Heart left ventricle (tissue), 13 donors: ENCODE results near the gene KCTD17.

ENCODE experiments used
- POLR2A ChIP-seq, 2 donors: fragments of 450-650 bp; IDR thresholded peaks; one replicate each; pipeline ENCODE4 v1.6.1; 2017; ENCODE audit warnings: antibody characterized with exemption in 2 of 2, mild to moderate bottlenecking in 2 of 2, moderate library complexity in 2 of 2
- TF ChIP-seq, protein P1 (sequence below), 12 donors: fragments of 200-600 bp; sonication (generic) in 4 of 12; IDR thresholded peaks; one replicate each; pipeline versions ENCODE4 v1.5.0 to v1.8.0; 2018 to 2022; ENCODE audit warnings: antibody characterized with exemption in 12 of 12, mild to moderate bottlenecking in 5 of 12
- donor health status: ischemic (EF 13 %, LVEDD 7.1; RV severe dilation, severe dysfunction).
- donor health status: DM: no; HTN: yes; CAD: no.
- donor health status: DM: no; HTN: no; CAD: no.
- donor health status: ischemic (EF 25% LVEDD 6.9; RV normal size, moderate dysfunction).
- donor health status: ischemic (EF 25% LVEDD 5.7; RV mildly dilated, moderate dysfunction).
- donor health status: ischemic (EF 35%, LVEDD 5.7; RV mildly dilated, moderate dysfunction).
- donor health status: nonischemic (EF 11% LVEDD 7.7; RV severe dilation, severe dysfunction).
- donor health status: DM: yes; HTN: yes; CAD: no.
- donor health status: PGD.
- donor health status: ischemic (EF 29% LVEDD 5.4; RV normal size, mild dysfunction).
- donor health status: nonischemic (EF 23%, LVEDD 6.1; RV moderate dilation, normal function).

DNA sequence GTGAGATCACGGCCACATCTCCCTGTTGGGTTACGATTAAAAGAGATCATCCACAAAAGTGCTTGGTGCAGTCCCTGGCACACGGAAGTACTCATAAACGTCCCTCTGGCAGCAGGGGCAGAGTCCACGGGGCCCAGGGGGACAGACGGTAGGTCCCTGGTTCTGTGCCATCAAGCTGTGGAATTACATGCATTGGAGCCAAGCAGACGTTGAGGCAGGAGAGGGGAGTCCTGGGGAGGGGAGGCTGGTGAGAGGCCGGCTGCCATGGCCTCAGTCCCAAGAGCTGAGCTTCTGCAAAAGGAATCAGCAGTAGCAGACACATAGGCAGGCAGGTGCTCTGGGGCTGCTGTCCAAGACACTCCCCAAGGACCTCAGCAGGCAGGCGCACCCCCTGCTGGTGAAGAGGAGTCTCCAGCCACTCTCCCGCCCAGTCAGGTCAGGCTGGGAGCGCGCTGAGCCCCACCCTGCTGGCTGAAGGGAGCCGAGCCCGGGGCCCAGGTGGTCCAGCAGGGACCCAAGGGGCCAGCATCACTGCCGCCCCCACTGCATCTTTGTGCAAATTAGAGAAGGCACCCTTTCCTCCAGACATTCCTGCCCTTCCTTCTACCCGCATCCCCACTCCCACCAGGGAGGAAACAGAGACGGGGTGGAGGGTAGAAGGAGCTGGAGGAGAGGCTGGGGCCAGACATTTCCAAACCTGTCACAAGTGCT lies 7.6 kb upstream of the KCTD17 start:
- TF ChIP-seq, protein P1, sequence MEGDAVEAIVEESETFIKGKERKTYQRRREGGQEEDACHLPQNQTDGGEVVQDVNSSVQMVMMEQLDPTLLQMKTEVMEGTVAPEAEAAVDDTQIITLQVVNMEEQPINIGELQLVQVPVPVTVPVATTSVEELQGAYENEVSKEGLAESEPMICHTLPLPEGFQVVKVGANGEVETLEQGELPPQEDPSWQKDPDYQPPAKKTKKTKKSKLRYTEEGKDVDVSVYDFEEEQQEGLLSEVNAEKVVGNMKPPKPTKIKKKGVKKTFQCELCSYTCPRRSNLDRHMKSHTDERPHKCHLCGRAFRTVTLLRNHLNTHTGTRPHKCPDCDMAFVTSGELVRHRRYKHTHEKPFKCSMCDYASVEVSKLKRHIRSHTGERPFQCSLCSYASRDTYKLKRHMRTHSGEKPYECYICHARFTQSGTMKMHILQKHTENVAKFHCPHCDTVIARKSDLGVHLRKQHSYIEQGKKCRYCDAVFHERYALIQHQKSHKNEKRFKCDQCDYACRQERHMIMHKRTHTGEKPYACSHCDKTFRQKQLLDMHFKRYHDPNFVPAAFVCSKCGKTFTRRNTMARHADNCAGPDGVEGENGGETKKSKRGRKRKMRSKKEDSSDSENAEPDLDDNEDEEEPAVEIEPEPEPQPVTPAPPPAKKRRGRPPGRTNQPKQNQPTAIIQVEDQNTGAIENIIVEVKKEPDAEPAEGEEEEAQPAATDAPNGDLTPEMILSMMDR (IDR thresholded peaks at IDR 0.05): peak; percentile 42 to 79 (median 58)
- TF ChIP-seq POLR2A (IDR thresholded peaks at IDR 0.05): no peak
